Motor neuron (in vitro differentiated cells): Measurements from ENCODE around the gene STIP1. TPM values are rescaled to one million over a fixed set of nuclear protein-coding genes. Genes with fewer than 3 reads are reported as not detected.

Experiments
- ATAC-seq, 8 experiments: fragments of 200-7000 bp; cut with Tn5 transposase; replicated peaks in 6 of 8; 2 replicates each; pipeline ENCODE4 v1.8.0; 2021; ENCODE audit warnings: mild to moderate bottlenecking in 8 of 8, moderate library complexity in 8 of 8
- H3K27ac ChIP-seq, 2 donors: fragments of 250-450 bp; sonication (Bioruptor Pico); 2 replicates each; pipeline ENCODE4 v1.9.0; 2021; ENCODE audit warnings: antibody characterized with exemption in 2 of 2, mild to moderate bottlenecking in 2 of 2, moderate library complexity in 1 of 2
- H3K4me1 ChIP-seq, 2 donors: fragments of 250-450 bp; sonication (Bioruptor Pico); replicated peaks in 1 of 2; 2 replicates each; pipeline ENCODE4 v1.6.1; 2021; ENCODE audit warnings: antibody characterized with exemption in 2 of 2, mild to moderate bottlenecking in 2 of 2, moderate library complexity in 1 of 2
- H3K4me3 ChIP-seq, 5 donors: fragments of 250-450 bp; sonication (Bioruptor Pico); 2 replicates each; pipeline ENCODE4 v1.9.0; 2021; ENCODE audit warnings: antibody characterized with exemption in 5 of 5, mild to moderate bottlenecking in 5 of 5, moderate library complexity in 4 of 5
- WGBS, 10 experiments: fragments of 450-650 bp; shearing (Covaris generic); methylation state at CpG; one replicate each; pipeline ENCODE4 v1.0.0; 2022; 5-methylcytosine and 5-hydroxymethylcytosine counted together
- in situ Hi-C, 9 experiments: fragments of 400-800 bp; cut with MboI; loops; one replicate each; pipeline ENCODE4 v1.15.0; 2021; ENCODE audit warnings: low sequenced_read_pairs in 9 of 9, low pct_unique_long_range_greater_than_20kb in 2 of 9; ENCODE audit not compliant: unreplicated experiment in 9 of 9
- total RNA-seq, 8 experiments: library from RNA; unstranded; fragments of 300-600 nt; gene quantifications; 2 replicates each; pipeline versions ENCODE4 v1.2.3 to v1.2.4, GENCODE V29; 2022

Gene STIP1
- total RNA-seq, 8 experiments from 2014 or later = 110 to 251 (median 163) TPM

- WGBS, 10 experiments = 3 to 100% (median 22%) methylated on average over 1 to 6 of the region's 17 CpGs; no CpG with 5 or more reads in 1 of the 10 experiments
- in situ Hi-C loops = no loop called here
- Histone ChIP-seq H3K4me1 (peaks cover 28 to 29% of the 10 kb centered on the region in 2 donors), H3K27ac (peak overlapping the region; percentile 21 to 60), H3K4me3 (peak overlapping the region in 4 of 5 donors; percentile 10 to 26 (median 14))
- peak; percentile 29 to 47 (median 38) for ATAC-seq
These were observed 4.2 kb upstream of the STIP1 start for GRCh38 chr11:64181506-64182411.

- H3K27ac ChIP-seq = peak overlapping the region in 1 of 2 donors; percentile 92
- peaks cover 28 to 29% of the 10 kb centered on the region in 2 donors for H3K4me1 ChIP-seq
- H3K4me3 ChIP-seq = peak overlapping the region; percentile 61 to 85 (median 73)
- no peak for ATAC-seq
- in situ Hi-C loops = no loop called here
- WGBS, 10 experiments = 50 to 90% (median 80%) methylated on average over 2 of the region's 7 CpGs; no CpG with 5 or more reads in 7 of the 10 experiments
These were observed 2.1 kb upstream of the STIP1 start for GRCh38 chr11:64183890-64184289.

- in situ Hi-C loops = no loop called here
- WGBS, 10 experiments = 0 to 7% (median 0%) methylated on average over 1 to 15 of the region's 52 CpGs; no CpG with 5 or more reads in 3 of the 10 experiments
- Histone ChIP-seq H3K27ac (peak overlapping the region; percentile 86 to 92), H3K4me3 (peak overlapping the region; percentile 61 to 85 (median 73)), H3K4me1 (peaks cover 29% of the 10 kb centered on the region in 2 donors)
- peak; percentile 32 to 51 (median 40) for ATAC-seq
These were observed 737 bp upstream of the STIP1 start for GRCh38 chr11:64185175-64185692.

- peaks cover 16 to 19% of the 10 kb centered on the region in 2 donors for H3K4me1 ChIP-seq
- in situ Hi-C loops = no loop called here
- ATAC-seq = peak in 3 of 8 experiments; percentile 2 to 7 (median 5)
These were observed 658 bp downstream of the STIP1 start for GRCh38 chr11:64186492-64187165.

GRCh38 chr11:64192434-64192833 lies 6.5 kb downstream of the STIP1 start:
- 90 to 100% (median 100%) methylated on average over 1 to 5 of the region's 5 CpGs for WGBS, 10 experiments
- ATAC-seq = no peak

More at GRCh38 chr11:64186492-64187165, 658 bp downstream of the STIP1 start:
- no peak overlapping the region for H3K4me3 ChIP-seq
- 0 to 6% (median 0%) methylated on average over 1 to 15 of the region's 48 CpGs; no CpG with 5 or more reads in 2 of the 10 experiments for WGBS, 10 experiments
- H3K27ac ChIP-seq = peak overlapping the region in 1 of 2 donors; percentile 83

GRCh38 chr11:64196626-64197025 lies 10.7 kb downstream of the STIP1 start:
- no peaks in the 10 kb centered on the region for H3K4me1 ChIP-seq
- no peak overlapping the region for H3K4me3 ChIP-seq
- in situ Hi-C loops = no loop called here
- ATAC-seq = no peak
- no peak overlapping the region for H3K27ac ChIP-seq
- 67 to 100% (median 83%) methylated on average over 1 to 6 of the region's 9 CpGs for WGBS, 10 experiments

More at GRCh38 chr11:64192434-64192833, 6.5 kb downstream of the STIP1 start:
- Histone ChIP-seq H3K27ac (no peak overlapping the region), H3K4me3 (no peak overlapping the region), H3K4me1 (peaks cover 0 to 2% of the 10 kb centered on the region in 2 donors)
- in situ Hi-C loops = no loop called here

- in situ Hi-C loops = no loop called here
- WGBS, 10 experiments = 83 to 100% (median 100%) methylated on average over 1 to 2 of the region's 2 CpGs; no CpG with 5 or more reads in 4 of the 10 experiments
- no peak for ATAC-seq
- Histone ChIP-seq H3K4me3 (no peak overlapping the region), H3K4me1 (no peaks in the 10 kb centered on the region), H3K27ac (no peak overlapping the region)
These were observed 12.5 kb downstream of the STIP1 start for GRCh38 chr11:64198511-64198910.

- in situ Hi-C loops = no loop called here
- H3K27ac ChIP-seq = no peak overlapping the region
- H3K4me3 ChIP-seq = no peak overlapping the region
- 44 to 100% (median 83%) methylated on average over 1 to 3 of the region's 3 CpGs for WGBS, 10 experiments
- no peak for ATAC-seq
- H3K4me1 ChIP-seq = no peaks in the 10 kb centered on the region
These were observed 15.6 kb downstream of the STIP1 start for GRCh38 chr11:64201543-64201942.

GRCh38 chr11:64202992-64203391 lies 17.0 kb downstream of the STIP1 start:
- WGBS, 10 experiments = 97 to 100% (median 98%) methylated on average over 3 to 8 of the region's 9 CpGs; no CpG with 5 or more reads in 5 of the 10 experiments
- in situ Hi-C loops = no loop called here
- Histone ChIP-seq H3K4me1 (peaks cover 0 to 7% of the 10 kb centered on the region in 2 donors), H3K4me3 (no peak overlapping the region), H3K27ac (no peak overlapping the region)
- no peak for ATAC-seq

- in situ Hi-C loops = no loop called here
- WGBS, 10 experiments = 72 to 100% (median 88%) methylated on average over 2 to 22 of the region's 27 CpGs; no CpG with 5 or more reads in 1 of the 10 experiments
- ATAC-seq = no peak
- no peak overlapping the region for H3K27ac ChIP-seq
- H3K4me3 ChIP-seq = no peak overlapping the region
- peaks cover 0 to 8% of the 10 kb centered on the region in 2 donors for H3K4me1 ChIP-seq
These were observed 17.6 kb downstream of the STIP1 start for GRCh38 chr11:64203421-64204079.

GRCh38 chr11:64204080-64204440 lies 18.1 kb downstream of the STIP1 start:
- in situ Hi-C loops = no loop called here
- H3K4me1 ChIP-seq = peaks cover 0 to 8% of the 10 kb centered on the region in 2 donors
- no peak overlapping the region for H3K4me3 ChIP-seq
- 33 to 100% (median 67%) methylated on average over 1 to 15 of the region's 16 CpGs; no CpG with 5 or more reads in 3 of the 10 experiments for WGBS, 10 experiments
- no peak for ATAC-seq
- no peak overlapping the region for H3K27ac ChIP-seq

- in situ Hi-C loops = no loop called here
- WGBS, 10 experiments = 10 to 100% (median 55%) methylated on average over 1 to 3 of the region's 7 CpGs; no CpG with 5 or more reads in 5 of the 10 experiments
These were observed 18.6 kb downstream of the STIP1 start for GRCh38 chr11:64204464-64204989.

More at GRCh38 chr11:64204464-64204989, 18.6 kb downstream of the STIP1 start:
- H3K4me3 ChIP-seq = no peak overlapping the region
- no peak overlapping the region for H3K27ac ChIP-seq
- H3K4me1 ChIP-seq = peaks cover 0 to 8% of the 10 kb centered on the region in 2 donors
- ATAC-seq = peak; percentile 67 to 93 (median 72)
